HG02852 (cell line): ENCODE data around the gene MOB4.
"Not testable (repeated sequence)": the region's sequence is repeated elsewhere in the genome, so short reads cannot be mapped to it uniquely, and the experiment has no call there.

ENCODE experiments used
- ATAC-seq: cut with Tn5 transposase; IDR thresholded peaks from one replicate; pipeline ENCODE4 v1.9.1; 2021; ENCODE audit warnings: mild to moderate bottlenecking, moderate library complexity; ENCODE audit not compliant: unreplicated experiment

Gene MOB4

DNA sequence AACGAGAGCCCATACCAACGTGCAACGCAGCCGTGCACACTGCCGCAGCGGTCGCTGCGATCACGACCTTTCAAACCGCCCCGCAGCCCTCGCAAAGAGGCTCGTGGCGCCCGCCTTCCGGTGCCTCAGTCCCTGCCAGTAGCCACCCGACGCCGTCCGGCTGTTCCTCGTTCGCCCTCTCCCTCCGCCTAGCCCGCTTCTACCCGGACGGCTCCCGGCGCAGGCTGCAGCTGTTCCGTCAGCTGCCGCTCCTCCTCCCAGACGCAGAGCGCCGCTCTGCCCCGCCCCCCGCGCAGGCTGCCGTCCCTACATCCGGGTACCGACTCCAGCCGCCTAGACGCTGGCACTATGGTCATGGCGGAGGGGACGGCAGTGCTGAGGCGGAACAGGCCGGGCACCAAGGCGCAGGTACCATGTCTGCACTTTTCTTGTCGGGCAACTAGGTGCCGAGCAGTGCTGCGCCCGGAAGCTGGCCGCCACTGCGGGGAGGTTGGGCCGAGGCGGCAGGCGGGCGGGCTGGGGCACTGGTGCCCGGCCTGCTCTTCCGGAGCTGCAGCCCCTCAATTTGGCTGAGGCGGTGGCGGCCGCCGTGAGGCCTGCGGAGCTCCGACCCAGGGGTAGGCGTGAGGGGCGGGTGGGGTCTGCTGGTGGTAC, at the start of gene MOB4:
TSS of gene MOB4 (plus strand) at position 328 of the 654 bp plus-strand sequence. CDS start at position 349, 21 bp downstream.
- ATAC-seq: peak; percentile 91

DNA sequence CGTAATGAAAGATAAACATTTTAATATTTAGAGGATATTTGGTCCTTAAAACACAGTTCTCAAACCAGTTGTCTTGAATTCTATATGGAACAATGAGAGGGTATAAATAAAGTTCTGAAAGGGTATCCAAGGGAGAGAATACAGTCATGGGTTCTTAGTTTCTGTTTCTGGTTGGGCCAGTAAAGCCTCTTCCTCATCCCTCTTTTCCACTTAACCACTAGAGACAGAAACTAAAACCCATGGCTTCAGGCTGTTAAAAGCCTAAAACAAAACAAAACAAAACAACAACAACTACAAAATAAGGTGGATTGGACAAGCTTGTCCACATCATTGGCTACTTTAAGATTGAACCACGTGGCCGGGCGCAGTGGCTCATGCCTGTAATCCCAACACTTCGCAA, 43.7 kb upstream of the MOB4 start:
- ATAC-seq: no peak

DNA sequence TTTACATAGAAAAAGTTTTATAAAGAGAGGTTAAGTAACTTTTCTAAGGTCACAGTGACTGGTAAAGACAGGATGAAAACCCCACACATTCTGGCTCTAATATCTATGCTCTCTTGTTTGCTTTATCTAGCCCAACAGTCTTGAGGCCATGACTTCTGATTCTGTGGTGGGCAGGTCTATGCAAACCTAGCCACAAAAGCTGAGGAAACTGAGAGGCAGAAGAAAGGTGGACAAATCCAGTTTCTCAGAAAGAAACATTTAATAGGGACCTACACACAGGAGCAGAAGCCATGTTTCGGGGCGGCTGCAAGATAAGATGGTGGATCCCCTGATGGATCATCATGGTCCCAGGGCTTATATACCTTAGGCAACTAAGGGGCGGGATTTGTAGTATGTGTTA, 38.1 kb upstream of the MOB4 start:
- ATAC-seq: no peak

DNA sequence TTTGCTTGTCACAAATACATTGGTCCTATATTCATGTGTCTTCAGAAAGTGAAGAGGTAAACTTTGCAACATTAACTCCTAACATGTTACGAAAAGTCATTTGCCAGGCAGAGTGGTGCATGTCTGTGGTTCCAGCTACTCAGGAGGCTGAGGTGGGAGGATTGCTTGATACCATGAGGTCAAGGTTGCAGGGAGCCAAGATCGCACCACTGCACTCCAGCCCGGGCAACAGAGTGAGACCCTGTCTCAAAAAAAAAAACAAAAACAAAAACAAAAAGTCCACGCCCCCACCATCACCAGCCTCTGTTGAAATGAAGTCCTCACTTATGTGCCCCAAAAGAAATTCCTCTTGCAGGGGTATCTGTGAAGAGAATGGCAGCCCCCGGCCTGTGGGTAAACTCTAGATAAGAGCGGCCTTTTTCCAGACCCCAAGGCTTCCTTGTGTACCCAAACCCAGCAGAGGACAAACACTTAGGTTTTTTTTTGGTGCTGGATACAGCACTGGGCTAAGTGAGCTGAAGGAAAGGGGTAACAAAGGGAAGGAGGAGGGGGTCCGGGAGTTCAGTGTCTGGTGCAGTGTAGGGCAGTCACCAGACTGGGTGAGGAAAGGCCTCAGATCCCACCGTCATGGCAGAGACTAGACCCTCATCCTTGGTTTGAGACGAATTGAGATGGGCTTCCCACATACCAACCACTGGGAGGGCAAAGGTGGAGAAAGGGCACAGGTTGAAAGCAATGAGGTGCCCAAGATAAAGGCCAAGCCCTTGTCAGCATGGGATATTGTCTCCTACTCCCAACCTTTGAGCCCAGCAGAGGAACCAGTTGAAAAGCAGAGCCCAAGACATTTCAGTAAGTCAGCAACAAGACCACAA, 35.5 kb upstream of the MOB4 start:
- no peak for ATAC-seq

DNA sequence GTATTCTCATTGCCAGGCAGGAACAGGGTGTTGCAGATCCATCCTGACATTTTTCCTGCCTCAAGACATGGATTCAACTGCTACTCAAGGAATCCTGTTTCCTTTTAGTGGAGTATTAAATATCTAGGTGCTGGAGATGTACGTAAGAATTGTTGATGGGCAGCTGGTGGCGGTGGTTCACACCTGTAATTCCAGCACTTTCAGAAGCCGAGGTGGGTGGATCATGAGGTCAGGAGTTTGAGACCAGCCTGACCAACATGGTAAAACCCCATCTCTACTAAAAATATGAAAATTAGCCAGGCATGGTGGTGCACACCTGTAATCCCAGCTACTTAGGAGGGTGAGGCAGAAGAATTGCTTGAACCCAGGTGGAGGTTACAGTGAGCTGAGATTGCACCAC, 31.6 kb upstream of the MOB4 start:
- not testable (repeated sequence) for ATAC-seq

DNA sequence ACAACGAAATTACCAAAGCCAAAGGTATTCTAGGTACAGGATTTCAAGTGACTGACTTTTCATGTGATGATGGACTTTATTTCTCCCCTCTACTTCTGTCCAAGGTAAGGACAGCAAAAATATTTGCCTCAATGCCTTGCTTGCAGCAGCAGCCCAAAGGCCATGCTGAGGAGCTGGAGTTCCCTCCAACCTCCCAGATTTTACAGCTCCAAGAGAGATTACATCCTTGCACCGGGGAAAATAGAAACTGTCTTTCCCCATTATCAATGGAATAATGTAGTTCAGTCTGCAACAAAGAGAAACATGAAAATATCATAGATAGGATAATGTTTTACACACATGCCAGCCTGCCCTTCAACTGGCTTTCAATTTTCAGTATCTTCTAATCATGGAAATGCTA, 29.7 kb upstream of the MOB4 start:
- ATAC-seq: no peak

DNA sequence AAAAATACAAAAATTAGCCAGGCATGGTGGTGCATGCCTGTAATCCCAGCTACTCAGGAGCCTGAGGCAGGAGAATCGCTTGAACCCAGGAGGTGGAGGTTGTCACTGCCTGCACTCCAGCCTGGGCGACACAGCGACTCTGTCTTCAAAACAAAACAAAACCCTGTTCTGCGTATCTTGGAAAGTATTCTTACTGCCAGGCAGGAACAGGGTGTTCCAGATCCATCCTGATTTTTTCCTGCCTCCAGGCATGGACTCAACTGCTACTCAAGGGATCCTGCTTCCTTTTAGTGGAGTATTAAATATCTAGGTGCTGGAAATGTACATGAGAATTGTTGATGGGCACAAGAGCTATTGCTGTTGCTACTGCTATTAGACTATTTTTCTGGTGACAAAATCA, 28.5 kb upstream of the MOB4 start:
- no peak for ATAC-seq

DNA sequence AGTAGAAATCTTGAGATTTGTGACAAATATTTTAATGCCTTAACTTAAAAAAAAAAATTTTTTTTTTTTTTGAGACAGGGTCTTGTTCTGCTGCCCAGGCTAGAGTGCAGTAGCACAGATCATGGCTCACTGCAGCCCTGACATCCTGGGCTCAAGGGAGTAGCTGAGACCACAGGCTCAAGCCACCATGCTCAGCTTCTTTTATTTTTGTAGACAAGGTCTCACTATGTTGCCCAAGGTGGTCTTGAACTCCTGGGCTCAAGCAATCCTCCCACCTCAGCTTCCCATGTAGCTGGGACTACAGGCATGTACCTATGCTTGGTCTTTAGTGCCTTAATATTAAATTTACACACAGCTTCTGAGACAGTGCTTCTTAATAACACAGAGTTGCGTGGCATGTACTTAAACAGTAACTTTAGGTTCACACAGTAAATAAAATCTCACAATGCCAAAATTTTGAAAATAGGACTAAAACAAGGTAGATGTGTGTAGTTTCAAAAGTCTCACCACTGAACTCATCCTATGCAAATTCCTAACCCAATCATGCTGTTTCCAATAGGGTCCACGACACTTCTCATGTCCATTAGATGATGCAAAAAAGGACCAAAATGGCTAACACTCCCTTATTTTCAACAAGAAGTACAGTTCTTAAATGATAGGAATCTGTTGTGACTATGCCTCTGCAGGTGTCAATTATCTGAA, 20.3 kb upstream of the MOB4 start:
- no peak for ATAC-seq

DNA sequence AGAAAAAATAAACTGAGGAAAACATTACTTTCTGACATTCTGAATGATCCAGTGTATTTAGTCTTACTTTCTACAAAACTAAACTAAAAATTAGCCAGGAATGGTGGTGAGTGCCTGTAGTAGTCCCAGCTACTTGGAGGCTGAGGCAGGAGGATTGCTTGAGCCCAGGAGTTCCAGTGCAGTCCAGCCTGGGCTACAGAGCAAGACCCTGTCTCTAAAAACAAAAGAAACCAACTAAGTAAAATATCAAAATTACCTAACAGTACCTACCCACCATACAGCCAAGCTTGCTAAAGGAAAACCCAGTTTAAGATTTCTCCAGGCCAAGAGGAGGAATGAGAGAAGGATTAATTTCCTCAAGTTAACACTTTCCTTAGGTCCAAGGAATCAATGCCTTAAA, 19.2 kb upstream of the MOB4 start:
- no peak for ATAC-seq

DNA sequence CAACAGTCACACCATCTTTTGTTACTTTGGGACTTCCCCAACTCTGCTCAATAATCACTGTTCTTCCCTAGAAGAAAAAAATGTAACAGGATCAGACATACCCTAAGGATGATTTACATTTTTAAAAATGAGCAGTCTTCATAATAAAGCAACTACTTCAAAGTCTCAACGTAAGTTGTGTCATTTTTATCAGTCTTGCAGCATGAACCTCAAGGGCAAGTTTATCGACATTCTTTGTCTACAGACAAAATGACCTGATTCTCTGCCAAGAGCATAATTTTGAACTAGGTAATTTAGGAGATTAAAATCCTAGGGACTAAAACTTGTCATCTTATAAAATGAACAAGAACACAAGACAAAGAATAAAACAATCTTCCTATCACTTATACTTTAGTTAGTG, 18.5 kb upstream of the MOB4 start:
- ATAC-seq: no peak

DNA sequence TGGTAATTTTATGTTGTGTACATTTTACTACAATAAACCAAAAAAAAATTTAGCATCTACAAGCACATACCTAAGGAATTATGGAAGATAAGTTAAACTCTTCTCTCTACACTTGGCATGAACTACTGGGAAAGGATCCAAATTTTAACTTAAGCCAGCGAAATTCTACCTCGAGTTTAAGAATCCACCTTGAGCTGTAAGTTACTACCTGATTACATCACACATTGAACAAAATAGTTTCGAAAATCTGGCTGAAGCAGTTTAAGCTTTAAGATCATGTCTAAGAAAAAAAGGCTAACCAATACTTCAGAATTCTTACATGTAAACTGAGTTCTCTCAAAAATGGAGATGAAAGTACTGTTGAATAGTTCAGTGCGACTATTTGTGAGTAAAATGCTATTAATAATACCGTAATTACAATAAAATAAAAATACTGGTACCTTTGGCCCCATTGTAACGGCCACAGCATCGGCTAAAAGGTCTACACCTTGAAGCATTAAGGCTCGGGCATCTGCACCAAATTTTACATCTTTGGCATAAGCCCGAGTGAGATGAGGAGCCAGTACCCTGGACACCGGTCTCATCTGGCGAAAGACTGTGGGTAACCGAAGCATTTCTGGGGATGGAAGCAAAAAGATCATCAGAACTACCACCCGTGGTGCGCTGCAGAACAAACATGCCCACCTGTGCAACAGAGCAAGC, 17.5 kb upstream of the MOB4 start:
- ATAC-seq: no peak

DNA sequence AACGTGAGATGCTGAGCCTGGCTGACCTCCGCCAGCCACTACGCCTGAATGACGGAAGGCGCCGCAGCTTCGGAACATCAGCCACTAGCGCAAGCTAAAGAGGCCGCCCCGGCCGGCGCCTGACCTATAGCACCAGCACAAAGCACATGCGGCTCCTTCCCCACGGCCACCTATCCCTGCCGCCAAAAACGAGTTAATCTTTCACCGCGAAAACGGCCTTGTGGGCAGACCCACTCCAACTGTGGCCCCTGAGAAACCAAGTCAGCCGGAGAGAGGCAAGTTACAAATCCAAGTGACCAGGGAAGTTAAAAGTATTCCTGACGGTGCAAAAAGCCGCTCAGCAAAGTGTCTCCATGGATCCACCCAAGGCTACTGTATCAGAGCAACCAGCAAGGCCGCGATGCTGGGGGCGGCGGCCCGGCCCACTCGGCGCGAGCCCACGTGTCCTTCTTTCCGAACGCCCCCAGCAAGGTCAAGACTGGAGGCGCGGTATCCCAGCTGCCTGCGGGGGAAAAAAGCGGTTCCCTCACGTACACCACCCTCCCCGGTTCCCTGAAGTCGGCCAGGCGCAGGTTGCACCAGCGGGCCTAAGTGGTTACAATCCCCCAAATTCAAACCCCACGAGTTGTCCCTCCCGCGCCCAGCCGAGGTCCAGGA, 16.8 kb upstream of the MOB4 start:
- ATAC-seq: peak; percentile 16

DNA sequence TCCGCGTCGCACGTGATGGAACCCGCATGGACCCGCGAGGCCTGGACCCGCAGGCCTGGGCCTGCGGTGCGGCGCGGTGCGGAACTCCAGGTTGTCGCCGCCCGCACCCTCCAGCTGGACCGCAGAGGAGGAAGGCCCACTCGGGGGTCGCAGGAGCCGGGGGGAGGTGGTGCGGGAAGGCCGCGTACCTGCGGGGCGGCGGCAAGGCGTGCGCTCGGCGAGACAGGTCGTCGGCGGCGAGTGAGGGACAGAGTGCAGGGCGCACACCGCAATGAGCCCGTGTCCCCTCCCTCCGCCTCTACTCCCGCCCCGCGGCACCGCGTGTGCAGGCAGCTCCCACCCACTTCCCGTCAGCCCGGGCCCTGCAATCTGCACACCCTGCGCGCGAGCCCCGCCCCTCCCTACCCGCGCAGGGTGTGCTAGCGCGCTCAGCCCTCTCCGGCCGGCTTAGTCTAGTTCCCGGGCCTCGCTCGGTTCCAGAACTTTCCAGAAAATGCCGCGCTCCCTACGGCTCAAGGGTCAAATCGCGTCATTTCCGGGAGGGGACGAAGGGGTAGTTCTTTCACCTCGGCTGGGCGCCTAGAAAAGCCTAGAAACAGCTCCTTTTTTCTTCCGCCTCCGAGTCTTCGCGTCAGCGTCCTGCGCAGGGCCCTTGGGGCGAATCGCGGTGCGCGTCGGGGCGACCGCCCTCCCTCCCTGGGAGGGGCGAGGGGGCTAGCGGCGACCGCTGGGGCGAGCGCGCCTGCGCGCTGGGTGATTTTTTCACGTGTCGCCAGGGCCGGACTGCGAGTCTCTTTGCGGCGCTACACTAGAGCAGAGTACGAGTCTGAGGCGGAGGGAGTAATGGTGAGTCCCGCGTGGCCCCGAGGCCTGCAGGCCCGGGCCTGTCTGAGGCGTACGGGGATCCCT, 16.0 kb upstream of the MOB4 start, which contains the start of the genes HSPD1 and HSPE1:
TSS of gene HSPD1 (minus strand) at position 247 of the 909 bp plus-strand sequence. CDS start 992 bp downstream, outside the sequence.
TSS of gene HSPE1 (plus strand) at position 786 of the 909 bp plus-strand sequence. CDS start at position 844, 58 bp downstream.
- ATAC-seq: peak; percentile 79

DNA sequence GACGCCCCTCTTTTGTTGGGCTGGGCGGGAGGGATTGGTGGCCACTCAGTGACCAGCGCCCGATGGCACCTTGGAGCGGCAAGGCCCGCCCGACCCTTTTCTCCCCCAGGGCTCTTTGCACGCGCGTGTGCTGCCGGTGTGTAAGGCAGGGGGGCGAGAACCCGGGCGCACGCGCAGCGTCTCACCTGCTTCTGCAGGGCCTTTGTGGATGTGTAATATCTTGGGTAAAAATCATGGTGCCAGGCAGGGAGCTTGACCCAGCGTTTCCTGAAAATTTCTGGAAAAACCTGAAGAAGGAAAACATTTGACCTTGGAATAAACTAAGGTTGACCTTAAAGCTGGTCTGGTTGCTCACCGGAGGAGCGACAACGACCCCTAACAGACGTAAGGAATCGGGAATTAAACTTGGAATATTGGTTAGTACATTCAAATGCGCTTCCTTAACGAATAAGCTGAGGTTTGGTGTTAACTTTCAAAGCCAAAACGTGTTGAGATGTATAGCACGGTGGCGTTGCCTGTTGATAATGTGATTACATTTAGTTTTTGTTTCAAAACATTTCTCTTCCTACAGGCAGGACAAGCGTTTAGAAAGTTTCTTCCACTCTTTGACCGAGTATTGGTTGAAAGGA, 15.2 kb upstream of the MOB4 start:
- peak; percentile 7 for ATAC-seq

DNA sequence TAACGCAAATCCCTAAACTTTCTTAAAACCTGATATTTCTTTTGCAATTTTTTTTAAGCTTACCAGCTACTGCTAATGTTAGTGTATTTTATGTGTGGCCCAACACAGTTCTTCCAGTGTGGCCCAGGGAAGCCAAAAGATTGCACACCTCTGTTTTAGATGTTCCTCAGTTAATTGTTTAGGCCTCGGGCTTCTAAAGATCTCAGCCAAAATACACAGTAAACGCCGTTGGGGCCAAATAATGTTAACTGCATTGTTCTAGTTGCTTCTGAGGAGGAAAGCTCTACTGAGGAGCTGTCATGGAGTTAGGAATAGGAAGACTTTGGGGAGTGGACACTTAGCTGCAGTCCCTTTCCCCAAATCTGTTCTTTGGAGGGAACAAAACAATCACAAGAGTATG, 13.7 kb upstream of the MOB4 start:
- ATAC-seq: no peak

DNA sequence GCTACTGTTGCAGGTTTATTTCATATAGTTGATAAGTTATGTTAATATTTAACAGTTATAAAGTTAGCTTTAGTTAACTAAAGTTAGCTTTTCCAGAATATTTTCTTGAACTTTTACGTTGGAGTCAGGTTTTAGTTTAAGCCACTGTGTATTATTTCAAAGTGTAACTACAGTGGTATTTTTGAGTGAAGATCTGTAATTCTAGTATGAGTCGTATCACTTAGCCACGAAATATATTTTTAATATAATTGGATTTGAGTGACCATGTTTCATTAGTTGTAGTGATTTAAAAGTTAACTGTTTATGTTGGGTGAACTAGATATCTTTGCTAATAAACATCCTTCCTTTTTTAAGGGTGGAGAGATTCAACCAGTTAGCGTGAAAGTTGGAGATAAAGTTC, 13.2 kb upstream of the MOB4 start:
- ATAC-seq: no peak

DNA sequence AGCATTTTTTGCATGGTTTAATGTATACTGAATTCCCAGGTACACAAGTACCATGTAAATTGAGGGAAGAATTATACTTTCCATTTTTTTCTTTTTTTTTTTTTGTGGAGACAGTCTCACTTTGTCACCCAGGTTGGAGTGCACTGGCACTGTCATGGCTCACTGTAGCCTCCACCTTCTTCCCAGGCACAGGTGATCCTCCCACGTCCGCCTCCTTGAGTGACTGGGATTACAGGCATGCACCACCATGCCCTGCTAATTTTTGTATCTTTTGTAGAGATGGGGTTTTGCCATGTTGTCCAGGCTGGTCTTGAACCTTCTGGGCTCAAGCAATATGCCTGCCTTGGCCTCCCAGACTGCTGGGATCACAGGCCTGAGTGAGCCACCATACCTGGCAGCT, 11.9 kb upstream of the MOB4 start:
- ATAC-seq: no peak

DNA sequence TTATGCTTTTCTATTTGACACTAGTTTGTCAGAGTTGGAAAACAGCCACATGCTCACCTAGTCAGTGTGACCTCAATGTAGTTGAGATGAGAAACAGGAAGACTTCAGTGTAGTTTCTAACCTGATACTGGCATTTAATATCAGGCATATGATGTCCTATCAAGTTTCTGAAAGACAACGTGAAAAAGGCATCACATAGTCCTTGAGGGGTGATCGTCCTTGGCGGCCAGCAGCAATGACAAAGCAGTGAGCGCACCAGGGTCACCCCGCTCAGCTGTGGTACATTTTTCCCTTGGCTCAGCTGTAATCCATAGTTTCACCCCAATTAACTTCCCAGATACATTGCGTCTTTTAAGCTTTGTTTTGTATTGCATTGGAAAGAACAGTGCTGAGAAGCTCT, 11.4 kb upstream of the MOB4 start:
- no peak for ATAC-seq

DNA sequence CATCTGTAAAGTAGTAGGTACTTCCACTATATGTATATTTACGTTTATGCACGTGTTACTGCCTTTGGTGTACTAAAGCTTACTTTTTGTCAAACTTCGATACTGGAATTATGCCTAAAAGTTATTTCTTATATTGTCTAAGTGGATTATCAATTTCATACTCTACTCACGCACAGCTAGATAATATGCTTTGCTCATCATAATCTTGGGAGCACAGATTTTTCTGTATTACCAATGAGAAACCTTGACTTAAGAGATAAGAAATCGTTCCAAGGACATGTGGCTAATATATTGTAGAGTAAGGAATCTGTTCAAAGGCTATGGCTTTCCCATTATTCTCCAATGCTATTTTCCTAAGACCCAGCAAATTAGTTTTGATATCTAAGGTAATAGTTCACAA, 9.2 kb upstream of the MOB4 start:
- ATAC-seq: no peak
